ENCODE measurements around the gene URAD. TPM values are rescaled to one million over a fixed set of nuclear protein-coding genes. Genes with fewer than 3 reads are reported as not detected.
A peak's percentile ranks its signal among the peaks of the same experiment; 100 is the strongest.

URAD gene
- total and polyA plus RNA-seq, 3 donors from 2014 or later, result 0.87 to 1.6 TPM; not detected in 1

DNA sequence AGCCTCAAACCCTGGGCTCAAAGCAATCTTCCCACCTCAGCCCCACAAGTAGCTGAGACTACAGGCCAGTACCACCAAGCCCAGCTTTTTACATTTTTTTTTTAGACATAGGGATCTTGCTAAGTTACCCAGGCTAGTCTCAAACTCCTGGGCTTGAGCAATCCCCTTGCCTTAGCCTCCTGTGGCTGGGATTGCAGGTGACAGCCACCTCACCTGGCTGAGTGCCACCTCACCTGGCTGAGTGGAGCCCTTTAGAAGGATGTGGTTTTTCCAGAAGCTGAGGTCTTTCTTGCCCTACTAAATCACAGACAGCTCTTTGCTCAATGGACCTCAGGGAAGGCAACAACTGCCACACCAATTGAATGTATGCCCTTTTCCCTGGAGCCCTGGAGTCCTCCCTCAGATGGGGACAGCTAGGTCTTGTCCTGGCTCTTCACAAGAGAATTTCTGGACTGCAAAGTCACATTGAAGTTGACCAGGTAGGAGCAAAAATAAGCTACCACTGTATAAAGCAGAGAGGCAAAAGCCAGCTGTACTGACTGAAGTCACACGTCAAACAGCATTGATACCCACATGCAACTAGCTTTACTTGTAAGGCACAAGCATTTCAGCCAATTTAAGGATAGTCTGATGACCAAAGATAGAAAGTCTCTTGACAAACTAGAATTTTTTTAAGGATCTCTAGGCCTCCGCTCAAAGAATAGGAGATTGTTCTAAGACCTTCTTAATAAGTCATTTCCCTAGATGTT lies 54.7 kb downstream of the URAD start:
- no peak for DNase-seq
- Histone ChIP-seq H3K27me3 (no peaks in the 10 kb centered on the region), H3K4me3 (no peak overlapping the region), H3K36me3 (ENCODE audit: low read depth, missing control alignments) (no peaks in the 10 kb centered on the region), H3K27ac (no peak overlapping the region), H3K9me3 (no peaks in the 10 kb centered on the region), H3K4me1 (no peaks in the 10 kb centered on the region)
- TF ChIP-seq, protein P1, sequence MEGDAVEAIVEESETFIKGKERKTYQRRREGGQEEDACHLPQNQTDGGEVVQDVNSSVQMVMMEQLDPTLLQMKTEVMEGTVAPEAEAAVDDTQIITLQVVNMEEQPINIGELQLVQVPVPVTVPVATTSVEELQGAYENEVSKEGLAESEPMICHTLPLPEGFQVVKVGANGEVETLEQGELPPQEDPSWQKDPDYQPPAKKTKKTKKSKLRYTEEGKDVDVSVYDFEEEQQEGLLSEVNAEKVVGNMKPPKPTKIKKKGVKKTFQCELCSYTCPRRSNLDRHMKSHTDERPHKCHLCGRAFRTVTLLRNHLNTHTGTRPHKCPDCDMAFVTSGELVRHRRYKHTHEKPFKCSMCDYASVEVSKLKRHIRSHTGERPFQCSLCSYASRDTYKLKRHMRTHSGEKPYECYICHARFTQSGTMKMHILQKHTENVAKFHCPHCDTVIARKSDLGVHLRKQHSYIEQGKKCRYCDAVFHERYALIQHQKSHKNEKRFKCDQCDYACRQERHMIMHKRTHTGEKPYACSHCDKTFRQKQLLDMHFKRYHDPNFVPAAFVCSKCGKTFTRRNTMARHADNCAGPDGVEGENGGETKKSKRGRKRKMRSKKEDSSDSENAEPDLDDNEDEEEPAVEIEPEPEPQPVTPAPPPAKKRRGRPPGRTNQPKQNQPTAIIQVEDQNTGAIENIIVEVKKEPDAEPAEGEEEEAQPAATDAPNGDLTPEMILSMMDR (IDR thresholded peaks at IDR 0.05), result no peak
- TF ChIP-seq POLR2A (IDR thresholded peaks at IDR 0.05), result no peak
- 73 to 74% methylated on average over 2 of the region's 2 CpGs for WGBS, 2 donors
- intact Hi-C loops (cut with DNase I; ENCODE audit: low total_unique reads), result no loop called here

DNA sequence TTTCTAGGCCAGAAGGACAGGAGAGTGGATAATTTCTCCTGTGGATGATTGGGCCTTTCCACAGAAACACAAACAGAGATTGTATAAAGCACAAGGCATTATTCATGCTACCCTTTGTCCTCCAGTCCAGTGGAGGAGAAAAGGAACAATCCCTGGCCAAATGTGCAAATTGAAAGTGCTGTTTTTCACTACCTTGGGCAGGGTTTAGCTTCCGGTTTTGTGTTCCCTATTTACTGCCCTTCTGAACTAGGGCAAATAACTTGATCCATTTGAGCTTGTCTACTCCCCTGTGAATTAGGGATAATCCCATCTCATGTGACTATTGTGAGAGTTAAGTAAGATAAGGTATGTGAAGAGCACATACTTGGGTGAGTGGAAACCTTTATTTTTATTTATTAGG lies 55.4 kb downstream of the URAD start:
- intact Hi-C loops (cut with DNase I; ENCODE audit: low total_unique reads), result no loop called here
- TF ChIP-seq POLR2A (IDR thresholded peaks at IDR 0.05), result no peak
- TF ChIP-seq, protein P1 (IDR thresholded peaks at IDR 0.05), result no peak
- Histone ChIP-seq H3K27ac (no peak overlapping the region), H3K27me3 (no peaks in the 10 kb centered on the region), H3K36me3 (ENCODE audit: low read depth, missing control alignments) (no peaks in the 10 kb centered on the region), H3K4me3 (no peak overlapping the region), H3K4me1 (no peaks in the 10 kb centered on the region), H3K9me3 (no peaks in the 10 kb centered on the region)
- WGBS, 2 donors, result 48 to 80% methylated on average over 1 of the region's 1 CpG
- no peak for DNase-seq

DNA sequence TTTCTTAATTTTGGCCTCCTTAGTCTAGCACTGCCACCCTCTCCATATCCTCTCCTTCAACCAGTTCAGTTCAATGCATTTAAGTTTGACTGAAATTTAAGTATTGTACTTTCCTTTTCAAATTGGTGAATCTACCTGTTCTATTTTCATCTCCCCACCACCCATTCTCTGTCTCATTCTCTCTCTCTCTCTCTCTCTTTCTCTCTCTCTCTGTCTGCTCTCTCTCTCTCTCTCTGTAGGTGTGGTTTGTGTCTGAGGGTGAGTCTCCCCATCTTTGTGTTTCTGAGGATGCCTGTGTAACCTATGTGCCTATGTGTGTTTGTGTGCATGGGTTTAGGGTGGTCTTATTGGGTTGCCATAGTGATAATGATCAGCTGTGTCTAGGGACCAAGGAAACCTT lies 58.6 kb downstream of the URAD start:
- Histone ChIP-seq H3K27me3 (no peaks in the 10 kb centered on the region), H3K4me3 (no peak overlapping the region), H3K4me1 (peaks cover 4% of the 10 kb centered on the region), H3K9me3 (no peaks in the 10 kb centered on the region), H3K36me3 (ENCODE audit: low read depth, missing control alignments) (no peaks in the 10 kb centered on the region), H3K27ac (no peak overlapping the region)
- no peak for TF ChIP-seq POLR2A (IDR thresholded peaks at IDR 0.05)
- TF ChIP-seq, protein P1 (IDR thresholded peaks at IDR 0.05), result no peak
- intact Hi-C loops (cut with DNase I; ENCODE audit: low total_unique reads), result no loop called here
- DNase-seq, result no peak

DNA sequence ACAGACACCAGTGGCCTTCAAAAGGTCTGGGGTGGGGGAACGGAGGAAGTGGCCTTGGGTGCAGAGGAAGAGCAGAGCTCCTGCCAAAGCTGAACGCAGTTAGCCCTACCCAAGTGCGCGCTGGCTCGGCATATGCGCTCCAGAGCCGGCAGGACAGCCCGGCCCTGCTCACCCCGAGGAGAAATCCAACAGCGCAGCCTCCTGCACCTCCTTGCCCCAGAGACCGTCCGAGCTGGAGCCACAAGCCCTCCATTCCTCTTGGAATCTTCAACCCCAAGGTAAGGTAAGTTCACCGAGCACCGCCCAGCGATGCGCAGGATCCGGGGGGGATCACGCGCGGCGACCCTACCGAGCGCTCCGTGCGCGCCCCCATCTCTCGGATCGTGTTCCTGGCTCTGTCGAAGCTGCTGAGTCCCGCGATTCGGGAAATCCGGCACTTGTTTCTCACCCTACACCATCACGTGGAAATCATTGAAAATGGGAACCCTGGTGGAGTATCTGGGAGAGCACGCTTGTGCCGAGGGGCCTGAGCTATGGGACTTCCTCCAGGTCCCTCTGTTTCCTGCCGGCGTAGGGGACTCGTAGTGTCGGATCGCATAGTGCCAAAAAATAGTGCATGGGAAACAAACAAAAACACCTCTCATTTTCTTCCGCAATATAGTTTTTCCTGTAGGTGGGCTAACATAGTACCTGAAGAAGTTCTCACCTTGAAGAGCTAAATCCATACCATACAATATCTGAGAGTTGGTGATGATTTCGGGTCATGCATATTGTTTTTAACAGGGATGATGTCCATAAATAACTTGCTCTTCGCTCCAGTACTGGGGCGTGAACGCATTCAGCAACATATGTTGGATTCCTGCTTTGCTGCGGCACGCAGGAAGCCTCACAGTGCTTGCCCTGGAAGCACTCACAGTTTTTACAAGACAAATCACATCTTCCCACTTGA lies 59.4 kb downstream of the URAD start:
- Histone ChIP-seq H3K27me3 (no peaks in the 10 kb centered on the region), H3K4me3 (peak overlapping the region in 1 of 2 donors; percentile 3), H3K27ac (no peak overlapping the region), H3K9me3 (no peaks in the 10 kb centered on the region), H3K4me1 (peaks cover 4% of the 10 kb centered on the region), H3K36me3 (ENCODE audit: low read depth, missing control alignments) (no peaks in the 10 kb centered on the region)
- 2 to 4% methylated on average over 36 to 48 of the region's 48 CpGs for WGBS, 2 donors
- no peak for DNase-seq
- TF ChIP-seq POLR2A (IDR thresholded peaks at IDR 0.05), result no peak
- TF ChIP-seq, protein P1 (IDR thresholded peaks at IDR 0.05), result no peak
- intact Hi-C loops (cut with DNase I; ENCODE audit: low total_unique reads), result no loop called here
